ENCODE data around the gene TMX4. TPM values are rescaled to one million over a fixed set of nuclear protein-coding genes. Genes with fewer than 3 reads are reported as not detected.

TMX4 gene
- total RNA-seq (100 to 1,000 TPM in 6 of 9 donors, 10 to 100 TPM in 3; 70.6 to 279 (median 115) TPM), polyA plus RNA-seq (100 to 1,000 TPM in 1 of 2 donors, 10 to 100 TPM in 1; 35.1 to 103 TPM)
- long read RNA-seq, donor 1, full-length matches to known transcripts = 155 of 185 reads
- long read RNA-seq, donor 1, partial matches to known transcripts = 7 of 185 reads
- long read RNA-seq, donor 1, other reads (novel, unspliced or antisense) = 23 of 185 reads
- long read RNA-seq, donor 2, full-length matches to known transcripts = 621 of 689 reads
- long read RNA-seq, donor 2, partial matches to known transcripts = 13 of 689 reads
- long read RNA-seq, donor 2, other reads (novel, unspliced or antisense) = 55 of 689 reads
- long read RNA-seq, donor 3, full-length matches to known transcripts = 311 of 401 reads
- long read RNA-seq, donor 3, partial matches to known transcripts = 13 of 401 reads
- long read RNA-seq, donor 3, other reads (novel, unspliced or antisense) = 77 of 401 reads

GRCh38 chr20:8019246-8019997 is at the start of gene TMX4:
Gene TMX4 (minus strand): TSS chr20:8019761. CDS start chr20:8019613, 148 bp downstream.
- peak; percentile 98 to 99 (median 99) for DNase-seq
- Histone ChIP-seq H3K4me1 (peaks cover 0 to 44% (median 20%) of the 10 kb centered on the region in 12 donors), H3K9me3 (no peaks in the 10 kb centered on the region), H3K36me3 (no peaks in the 10 kb centered on the region), H3K27me3 (no peaks in the 10 kb centered on the region), H3K27ac (peak within 1 kb of the TSS; percentile 93 to 100 (median 98)), H3K4me3 (peak within 1 kb of the TSS; percentile 67 to 98 (median 86))
- ATAC-seq = peak; percentile 94 to 98 (median 97)
- WGBS, 4 donors = 0 to 1% (median 0%) methylated on average over 28 to 83 of the region's 83 CpGs
- TF ChIP-seq, protein P1, sequence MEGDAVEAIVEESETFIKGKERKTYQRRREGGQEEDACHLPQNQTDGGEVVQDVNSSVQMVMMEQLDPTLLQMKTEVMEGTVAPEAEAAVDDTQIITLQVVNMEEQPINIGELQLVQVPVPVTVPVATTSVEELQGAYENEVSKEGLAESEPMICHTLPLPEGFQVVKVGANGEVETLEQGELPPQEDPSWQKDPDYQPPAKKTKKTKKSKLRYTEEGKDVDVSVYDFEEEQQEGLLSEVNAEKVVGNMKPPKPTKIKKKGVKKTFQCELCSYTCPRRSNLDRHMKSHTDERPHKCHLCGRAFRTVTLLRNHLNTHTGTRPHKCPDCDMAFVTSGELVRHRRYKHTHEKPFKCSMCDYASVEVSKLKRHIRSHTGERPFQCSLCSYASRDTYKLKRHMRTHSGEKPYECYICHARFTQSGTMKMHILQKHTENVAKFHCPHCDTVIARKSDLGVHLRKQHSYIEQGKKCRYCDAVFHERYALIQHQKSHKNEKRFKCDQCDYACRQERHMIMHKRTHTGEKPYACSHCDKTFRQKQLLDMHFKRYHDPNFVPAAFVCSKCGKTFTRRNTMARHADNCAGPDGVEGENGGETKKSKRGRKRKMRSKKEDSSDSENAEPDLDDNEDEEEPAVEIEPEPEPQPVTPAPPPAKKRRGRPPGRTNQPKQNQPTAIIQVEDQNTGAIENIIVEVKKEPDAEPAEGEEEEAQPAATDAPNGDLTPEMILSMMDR (IDR thresholded peaks at IDR 0.05) = peak; percentile 6 to 65 (median 34)
- peak; percentile 93 to 99 for TF ChIP-seq POLR2A (IDR thresholded peaks at IDR 0.05)
- intact Hi-C loops (cut with DNase I) = no loop called here

DNA sequence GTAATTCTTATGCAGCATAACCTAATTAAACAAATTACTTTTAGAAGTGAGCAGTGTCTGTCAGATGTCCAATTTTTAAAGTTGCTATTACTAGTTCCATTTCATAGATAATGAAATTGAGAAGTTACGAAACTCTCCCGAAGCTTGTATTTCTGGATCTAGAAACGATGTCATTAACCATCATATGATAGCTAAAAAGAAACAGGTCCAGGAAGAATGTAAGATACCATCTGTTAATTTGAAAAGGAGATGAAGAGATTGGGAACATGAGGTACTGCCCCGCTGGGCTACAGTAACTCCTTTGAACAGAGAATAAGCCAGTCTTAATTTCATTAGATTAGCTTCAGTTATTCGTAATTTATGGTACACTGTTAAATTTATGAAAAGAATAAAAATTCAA is 47.5 kb upstream of the TMX4 start:
- intact Hi-C loops (cut with DNase I) = no loop called here
- no peak overlapping the region for H3K4me3 ChIP-seq
- no peak overlapping the region for H3K27ac ChIP-seq
- no peaks in the 10 kb centered on the region for H3K27me3 ChIP-seq
- DNase-seq (no peak), ATAC-seq (no peak)
- WGBS, 4 donors = 88 to 90% (median 89%) methylated on average over 5 of the region's 5 CpGs
- H3K9me3 ChIP-seq = no peaks in the 10 kb centered on the region
- TF ChIP-seq POLR2A (IDR thresholded peaks at IDR 0.05) = no peak
- TF ChIP-seq, protein P1 (IDR thresholded peaks at IDR 0.05) = no peak
- H3K4me1 ChIP-seq = no peaks in the 10 kb centered on the region
- H3K36me3 ChIP-seq = no peaks in the 10 kb centered on the region

DNA sequence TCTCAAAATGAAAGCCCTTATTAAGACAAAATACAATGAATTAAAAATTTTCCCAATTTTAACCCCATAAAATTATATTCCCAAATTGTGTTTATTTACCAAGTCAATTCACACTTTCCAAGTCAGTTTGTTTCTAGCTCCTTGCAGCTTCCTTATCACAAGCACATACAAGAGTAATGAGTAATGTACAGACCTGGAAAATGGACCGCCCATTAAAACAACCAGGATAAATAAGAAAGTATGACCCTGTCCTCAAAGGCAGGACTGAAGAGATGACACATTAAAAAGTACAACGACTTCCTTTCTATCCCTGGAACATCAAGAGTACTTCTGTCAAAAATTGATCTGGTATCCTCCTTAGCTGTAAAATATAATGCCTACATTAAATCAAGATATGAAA is 47.1 kb upstream of the TMX4 start:
- DNase-seq (no peak), ATAC-seq (no peak)
- 75 to 84% (median 80%) methylated on average over 2 of the region's 2 CpGs for WGBS, 4 donors

More for the DNA sequence above, 47.1 kb upstream of the TMX4 start:
- H3K9me3 ChIP-seq = no peaks in the 10 kb centered on the region
- no peaks in the 10 kb centered on the region for H3K36me3 ChIP-seq
- intact Hi-C loops (cut with DNase I) = no loop called here
- H3K27ac ChIP-seq = no peak overlapping the region
- H3K27me3 ChIP-seq = no peaks in the 10 kb centered on the region
- H3K4me1 ChIP-seq = peaks cover 0 to 4% (median 0%) of the 10 kb centered on the region in 12 donors
- TF ChIP-seq, protein P1 (IDR thresholded peaks at IDR 0.05) = no peak
- no peak for TF ChIP-seq POLR2A (IDR thresholded peaks at IDR 0.05)
- no peak overlapping the region for H3K4me3 ChIP-seq
